Effector memory CD8-positive, alpha-beta T cell (primary cell): ENCODE measurements around the gene GALNT16.

Experiments used
- ATAC-seq: fragments of 150-1000 bp; cut with Tn5 transposase; replicated peaks from 2 replicates; pipeline ENCODE4 v1.10.0; 2021; ENCODE audit warnings: mild to moderate bottlenecking, moderate library complexity
- DNase-seq, 3 experiments: peaks; one replicate each; pipeline ENCODE4 v3.0.0; 2021
- H3K27ac Mint-ChIP-seq, 2 donors: one replicate each; pipeline ENCODE4 v1.8.0; 2022; ENCODE audit warnings: mild to moderate bottlenecking in 2 of 2, mixed read lengths in 2 of 2, moderate library complexity in 2 of 2
- H3K27me3 Mint-ChIP-seq, 2 donors: one replicate each; pipeline ENCODE4 v1.8.0; 2022; ENCODE audit warnings: mixed read lengths in 2 of 2
- H3K36me3 Mint-ChIP-seq: one replicate; pipeline ENCODE4 v1.8.0; 2022; ENCODE audit warnings: mild to moderate bottlenecking, moderate library complexity, mixed read lengths; ENCODE audit not compliant: insufficient read depth
- H3K4me1 Mint-ChIP-seq, 2 donors: one replicate each; pipeline ENCODE4 v1.8.0; 2022; ENCODE audit warnings: low read depth in 2 of 2, mixed read lengths in 2 of 2
- H3K4me3 Mint-ChIP-seq, 2 donors: one replicate each; pipeline ENCODE4 v1.8.0; 2022; ENCODE audit warnings: mild to moderate bottlenecking in 2 of 2, mixed read lengths in 2 of 2, moderate library complexity in 2 of 2
- H3K9me3 Mint-ChIP-seq, 2 donors: one replicate each; pipeline ENCODE4 v1.8.0; 2022; ENCODE audit warnings: mixed read lengths in 2 of 2

Gene GALNT16

GRCh38 chr14:69331206-69331605, 71.2 kb downstream of the GALNT16 start:
- Mint-ChIP-seq H3K4me3 (no peak overlapping the region), H3K27ac (no peak overlapping the region), H3K27me3 (peaks cover 16 to 48% of the 10 kb centered on the region in 2 donors), H3K36me3 (no peaks in the 10 kb centered on the region), H3K9me3 (no peaks in the 10 kb centered on the region), H3K4me1 (peaks cover 0 to 1% of the 10 kb centered on the region in 2 donors)
- no peak for DNase-seq
- ATAC-seq, result no peak

GRCh38 chr14:69332782-69333395, 72.9 kb downstream of the GALNT16 start:
- Mint-ChIP-seq H3K27ac (no peak overlapping the region), H3K36me3 (no peaks in the 10 kb centered on the region)

DNA sequence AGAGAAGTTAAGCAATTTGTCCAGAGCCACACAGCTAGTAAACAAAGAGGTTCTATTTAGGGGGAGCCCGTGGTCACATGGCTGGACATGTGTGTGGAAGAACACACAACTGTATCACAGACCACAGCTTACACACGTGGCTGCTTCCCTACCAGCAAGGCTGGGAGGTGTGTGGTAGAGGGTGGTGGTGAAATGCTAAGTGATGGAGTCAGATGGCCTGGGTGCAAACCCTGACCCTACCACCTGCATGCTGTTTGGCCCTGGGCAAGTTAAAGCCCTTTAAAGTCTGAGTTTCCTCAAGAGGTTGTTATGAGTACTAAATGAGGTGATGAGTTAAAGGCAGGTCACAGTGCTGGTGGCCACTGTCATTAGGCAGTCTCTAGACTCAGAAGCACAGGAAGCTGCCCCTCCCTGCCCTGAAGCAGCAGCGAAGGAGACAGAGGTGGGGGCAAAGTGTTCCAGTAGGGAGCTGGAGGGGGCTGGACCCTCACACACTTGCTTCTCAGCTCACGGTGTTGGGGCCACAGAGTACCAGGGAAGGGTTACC, 73.9 kb downstream of the GALNT16 start:
- H3K4me1 Mint-ChIP-seq, result peaks cover 0 to 1% of the 10 kb centered on the region in 2 donors
- H3K36me3 Mint-ChIP-seq, result no peaks in the 10 kb centered on the region
- DNase-seq (no peak), ATAC-seq (no peak)
- no peaks in the 10 kb centered on the region for H3K9me3 Mint-ChIP-seq
- peak overlapping the region in 1 of 2 donors; percentile 3 for H3K27ac Mint-ChIP-seq
- H3K4me3 Mint-ChIP-seq, result no peak overlapping the region
- peaks cover 4 to 51% of the 10 kb centered on the region in 2 donors for H3K27me3 Mint-ChIP-seq

More at GRCh38 chr14:69332782-69333395, 72.9 kb downstream of the GALNT16 start:
- ATAC-seq (no peak), DNase-seq (no peak)
- H3K4me3 Mint-ChIP-seq, result no peak overlapping the region
- no peaks in the 10 kb centered on the region for H3K9me3 Mint-ChIP-seq
- H3K4me1 Mint-ChIP-seq, result peaks cover 0 to 1% of the 10 kb centered on the region in 2 donors
- H3K27me3 Mint-ChIP-seq, result peaks cover 4 to 48% of the 10 kb centered on the region in 2 donors

DNA sequence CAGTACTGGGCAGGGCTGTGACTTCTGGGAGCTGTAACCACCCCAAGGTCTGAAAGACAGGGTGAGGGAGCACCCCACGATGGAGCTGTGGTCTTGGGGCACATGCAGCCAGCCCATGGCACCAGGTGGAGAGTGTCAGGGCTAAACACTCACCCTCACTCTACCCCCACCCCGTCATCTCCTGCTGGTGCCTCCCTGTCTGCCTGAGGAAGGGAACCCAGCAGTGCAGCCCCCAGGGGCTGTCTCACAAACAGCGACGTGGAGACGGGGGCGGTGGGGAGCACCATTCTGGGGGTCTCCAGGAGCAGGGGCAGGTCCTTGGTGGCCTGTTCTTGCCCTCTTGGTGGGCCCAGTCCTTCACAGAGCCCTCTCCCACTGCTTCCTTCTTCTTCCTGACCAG, 74.6 kb downstream of the GALNT16 start:
- H3K27ac Mint-ChIP-seq, result no peak overlapping the region
- no peak for DNase-seq
- H3K36me3 Mint-ChIP-seq, result no peaks in the 10 kb centered on the region
- H3K4me3 Mint-ChIP-seq, result no peak overlapping the region
- H3K4me1 Mint-ChIP-seq, result peaks cover 0 to 1% of the 10 kb centered on the region in 2 donors
- H3K27me3 Mint-ChIP-seq, result peaks cover 7 to 56% of the 10 kb centered on the region in 2 donors
- no peak for ATAC-seq
- H3K9me3 Mint-ChIP-seq, result no peaks in the 10 kb centered on the region

GRCh38 chr14:69335371-69335771, 75.4 kb downstream of the GALNT16 start:
- peaks cover 11 to 57% of the 10 kb centered on the region in 2 donors for H3K27me3 Mint-ChIP-seq
- DNase-seq (no peak), ATAC-seq (no peak)
- peaks cover 0 to 1% of the 10 kb centered on the region in 2 donors for H3K4me1 Mint-ChIP-seq
- no peak overlapping the region for H3K27ac Mint-ChIP-seq
- H3K4me3 Mint-ChIP-seq, result no peak overlapping the region
- no peaks in the 10 kb centered on the region for H3K9me3 Mint-ChIP-seq
- H3K36me3 Mint-ChIP-seq, result no peaks in the 10 kb centered on the region

DNA sequence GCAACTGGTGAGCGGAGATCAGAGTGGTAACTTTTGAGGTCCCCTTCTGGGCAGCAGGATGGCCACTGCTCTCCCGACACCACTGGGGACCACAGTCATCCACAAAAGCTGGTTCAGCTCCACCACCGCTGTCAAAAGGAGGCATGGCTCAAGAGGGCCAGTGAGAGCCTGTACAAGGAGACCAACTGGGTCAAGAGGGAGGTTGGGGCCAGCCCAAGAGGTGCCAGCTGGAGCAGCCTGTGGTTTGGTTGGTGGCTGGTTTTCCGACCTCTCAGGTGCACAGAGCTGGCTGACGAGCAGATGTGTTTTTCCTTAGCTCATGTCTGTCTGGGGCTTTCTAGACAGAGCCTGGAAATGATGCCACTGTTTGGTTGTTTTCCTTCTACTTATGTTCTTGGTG, 78.0 kb downstream of the GALNT16 start:
- peaks cover 22 to 79% of the 10 kb centered on the region in 2 donors for H3K27me3 Mint-ChIP-seq

DNA sequence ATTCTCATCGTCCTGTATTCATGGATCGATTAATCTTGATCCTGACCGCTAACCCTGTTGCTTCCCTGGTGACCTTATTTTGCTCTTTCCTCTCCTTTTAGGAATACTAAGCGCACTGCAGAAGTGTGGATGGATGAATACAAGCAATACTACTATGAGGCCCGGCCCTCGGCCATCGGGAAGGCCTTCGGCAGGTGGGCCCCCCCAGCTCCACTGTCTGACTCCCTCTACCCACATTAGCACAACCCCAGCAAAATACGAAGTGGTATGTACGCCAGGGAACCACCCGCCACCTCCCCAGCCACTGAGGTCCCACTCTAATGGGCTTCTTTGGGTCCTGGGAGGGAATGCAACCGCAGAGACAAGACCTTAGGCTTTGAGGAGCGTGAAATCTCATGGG, 79.5 kb downstream of the GALNT16 start:
- no peak overlapping the region for H3K27ac Mint-ChIP-seq
- peaks cover 22 to 73% of the 10 kb centered on the region in 2 donors for H3K27me3 Mint-ChIP-seq
- no peak for ATAC-seq
- no peak overlapping the region for H3K4me3 Mint-ChIP-seq
- no peaks in the 10 kb centered on the region for H3K4me1 Mint-ChIP-seq
- no peaks in the 10 kb centered on the region for H3K36me3 Mint-ChIP-seq
- no peaks in the 10 kb centered on the region for H3K9me3 Mint-ChIP-seq
- no peak for DNase-seq

More for the DNA sequence above, 78.0 kb downstream of the GALNT16 start:
- DNase-seq (no peak), ATAC-seq (no peak)
- Mint-ChIP-seq H3K36me3 (no peaks in the 10 kb centered on the region), H3K27ac (no peak overlapping the region), H3K9me3 (no peaks in the 10 kb centered on the region), H3K4me3 (no peak overlapping the region), H3K4me1 (peaks cover 0 to 1% of the 10 kb centered on the region in 2 donors)

DNA sequence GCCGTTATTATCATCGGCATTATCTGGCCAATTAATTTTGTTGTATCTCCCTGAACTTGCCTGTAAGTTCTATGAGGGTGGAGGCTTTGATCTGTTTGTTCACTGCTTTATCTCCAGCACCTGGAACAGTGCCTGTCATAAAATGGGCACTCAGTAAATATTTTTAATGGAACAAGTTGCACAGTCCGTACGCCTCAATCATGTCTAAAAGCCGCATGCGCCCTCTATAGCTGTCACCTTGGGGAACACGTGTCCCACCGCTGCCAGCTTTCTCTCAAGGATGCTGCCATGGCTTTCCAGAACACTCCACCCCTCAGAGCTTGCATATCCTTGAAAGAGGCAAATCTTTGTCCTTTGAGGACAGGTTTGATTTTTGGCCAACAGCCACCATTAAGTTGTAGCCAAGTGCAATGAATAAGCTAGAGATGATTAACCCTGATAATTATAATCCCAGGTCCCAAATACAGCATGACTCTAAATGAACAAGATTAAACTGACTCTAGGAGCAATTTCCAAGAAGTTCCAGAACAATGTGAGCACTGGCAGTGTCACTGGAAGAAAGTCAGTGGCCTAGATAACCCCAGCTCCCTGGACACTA, 83.1 kb downstream of the GALNT16 start:
- no peaks in the 10 kb centered on the region for H3K4me1 Mint-ChIP-seq
- H3K27ac Mint-ChIP-seq, result no peak overlapping the region

DNA sequence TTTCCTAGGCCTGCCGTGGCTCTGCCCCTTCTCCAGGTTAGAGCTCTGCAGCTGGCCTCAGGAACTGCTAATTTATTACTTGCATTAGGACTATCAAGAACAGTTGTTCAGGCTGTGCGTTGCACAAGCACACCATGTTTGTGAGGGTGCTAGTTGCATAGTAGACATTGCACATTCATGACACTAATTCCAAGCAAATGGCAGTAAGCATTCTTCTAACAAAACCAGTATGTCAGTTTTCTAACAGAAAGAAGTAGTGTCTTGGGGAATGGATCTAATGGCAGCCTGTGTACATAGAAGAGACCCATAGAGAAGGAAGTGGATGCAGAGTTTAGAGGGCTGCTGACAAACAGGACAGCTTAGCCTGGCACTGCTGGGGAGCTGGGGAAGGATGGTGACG, 84.2 kb downstream of the GALNT16 start:
- DNase-seq, result no peak
- H3K4me3 Mint-ChIP-seq, result no peak overlapping the region
- H3K36me3 Mint-ChIP-seq, result no peaks in the 10 kb centered on the region
- no peak for ATAC-seq
- no peaks in the 10 kb centered on the region for H3K4me1 Mint-ChIP-seq
- peaks cover 28 to 54% of the 10 kb centered on the region in 2 donors for H3K27me3 Mint-ChIP-seq
- H3K9me3 Mint-ChIP-seq, result no peaks in the 10 kb centered on the region
- H3K27ac Mint-ChIP-seq, result no peak overlapping the region

More for the DNA sequence above, 83.1 kb downstream of the GALNT16 start:
- H3K27me3 Mint-ChIP-seq, result peaks cover 27 to 61% of the 10 kb centered on the region in 2 donors
- DNase-seq, result no peak
- H3K9me3 Mint-ChIP-seq, result no peaks in the 10 kb centered on the region
- no peak for ATAC-seq
- H3K4me3 Mint-ChIP-seq, result no peak overlapping the region
- H3K36me3 Mint-ChIP-seq, result no peaks in the 10 kb centered on the region

GRCh38 chr14:69345402-69345801, 85.4 kb downstream of the GALNT16 start:
- Mint-ChIP-seq H3K36me3 (no peaks in the 10 kb centered on the region), H3K4me3 (no peak overlapping the region), H3K4me1 (no peaks in the 10 kb centered on the region), H3K9me3 (no peaks in the 10 kb centered on the region), H3K27me3 (peaks cover 22 to 56% of the 10 kb centered on the region in 2 donors), H3K27ac (no peak overlapping the region)
- DNase-seq (no peak), ATAC-seq (no peak)

- no peak for DNase-seq
- no peak overlapping the region for H3K4me3 Mint-ChIP-seq
These were observed 86.8 kb downstream of the GALNT16 start for GRCh38 chr14:69346710-69347109.

GRCh38 chr14:69349091-69349777, 89.3 kb downstream of the GALNT16 start:
- Mint-ChIP-seq H3K27ac (peak overlapping the region in 1 of 2 donors; percentile 38), H3K9me3 (no peaks in the 10 kb centered on the region), H3K4me3 (no peak overlapping the region), H3K27me3 (peaks cover 10 to 39% of the 10 kb centered on the region in 2 donors), H3K4me1 (peaks cover 5 to 6% of the 10 kb centered on the region in 2 donors), H3K36me3 (no peaks in the 10 kb centered on the region)
- no peak for DNase-seq
- no peak for ATAC-seq

More at GRCh38 chr14:69346710-69347109, 86.8 kb downstream of the GALNT16 start:
- Mint-ChIP-seq H3K4me1 (no peaks in the 10 kb centered on the region), H3K9me3 (no peaks in the 10 kb centered on the region), H3K27me3 (peaks cover 11 to 49% of the 10 kb centered on the region in 2 donors), H3K36me3 (no peaks in the 10 kb centered on the region), H3K27ac (no peak overlapping the region)
- ATAC-seq, result no peak

DNA sequence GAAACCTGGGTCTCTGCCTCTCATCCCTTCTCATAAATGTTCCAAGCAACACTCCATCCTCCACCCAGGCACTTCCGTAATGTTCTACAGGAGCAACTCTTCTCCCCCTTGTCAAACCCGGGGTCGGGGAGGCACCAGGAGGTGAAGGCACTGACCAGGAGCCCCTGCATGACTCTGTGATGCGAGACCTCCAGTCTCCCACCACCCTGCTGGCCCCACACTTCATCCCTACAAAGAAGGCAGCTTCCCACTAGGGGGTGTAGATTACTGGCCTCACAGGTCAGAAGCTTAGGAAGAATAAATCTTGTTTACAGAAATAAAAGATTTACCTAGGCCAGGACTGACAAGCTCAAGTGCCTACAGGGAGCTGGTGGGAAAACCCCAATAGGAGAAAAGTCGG, 90.9 kb downstream of the GALNT16 start:
- no peaks in the 10 kb centered on the region for H3K9me3 Mint-ChIP-seq
- peaks cover 10 to 39% of the 10 kb centered on the region in 2 donors for H3K27me3 Mint-ChIP-seq
- H3K4me1 Mint-ChIP-seq, result peaks cover 12 to 18% of the 10 kb centered on the region in 2 donors
- no peaks in the 10 kb centered on the region for H3K36me3 Mint-ChIP-seq
- ATAC-seq (no peak), DNase-seq (no peak)
- no peak overlapping the region for H3K4me3 Mint-ChIP-seq
- H3K27ac Mint-ChIP-seq, result no peak overlapping the region
